GM10847 (cell line): Measurements from ENCODE around the gene NFKB2.

Experiments used
- POLR2A ChIP-seq: IDR thresholded peaks from 2 replicates; pipeline ENCODE4 v1.6.1; 2011; ENCODE audit not compliant: insufficient read length; ENCODE audit errors: extremely low read depth

Gene NFKB2

GRCh38 chr10:102384606-102385429, 10.7 kb upstream of the NFKB2 start:
- no peak for TF ChIP-seq POLR2A

GRCh38 chr10:102389894-102390293, 5.6 kb upstream of the NFKB2 start:
- no peak for TF ChIP-seq POLR2A

GRCh38 chr10:102392306-102392705, 3.2 kb upstream of the NFKB2 start:
- TF ChIP-seq POLR2A: no peak

GRCh38 chr10:102393411-102394078, 2.0 kb upstream of the NFKB2 start:
- no peak for TF ChIP-seq POLR2A

DNA sequence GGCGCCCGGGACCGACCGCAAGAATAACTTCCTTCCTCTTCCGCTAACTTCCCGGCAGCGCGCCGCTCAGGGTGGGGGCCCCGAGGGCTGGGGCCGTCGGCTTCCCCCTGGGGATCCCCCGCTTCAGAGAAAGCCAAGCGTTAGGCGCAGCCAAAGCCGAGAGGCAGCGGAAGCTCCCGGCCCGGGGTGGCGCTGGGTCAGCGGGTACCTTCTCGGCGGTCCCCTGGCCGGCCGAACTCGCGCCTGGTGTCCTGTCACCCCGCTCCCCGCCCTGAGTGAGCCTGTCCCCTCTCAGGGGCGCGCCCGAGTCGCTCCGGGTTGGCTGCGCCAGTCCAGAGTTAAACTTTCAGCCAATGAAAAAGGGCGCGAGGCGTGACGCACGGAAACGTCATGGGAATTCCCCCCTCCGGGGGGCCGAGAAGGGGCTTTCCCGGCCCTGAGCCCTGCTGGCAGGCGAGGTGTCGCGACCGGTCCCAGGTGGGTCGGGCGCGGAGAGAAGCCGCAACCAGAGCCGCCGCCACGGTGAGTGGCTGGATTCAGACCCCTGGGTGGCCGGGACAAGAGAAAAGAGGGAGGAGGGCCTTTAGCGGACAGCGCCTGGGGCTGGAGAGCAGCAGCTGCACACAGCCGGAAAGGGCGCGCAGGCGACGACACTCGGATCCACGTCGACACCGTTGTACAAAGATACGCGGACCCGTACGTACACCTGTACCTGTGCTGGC, 1.3 kb upstream of the NFKB2 start:
- TF ChIP-seq POLR2A: peak; percentile 76

GRCh38 chr10:102394801-102395399, 605 bp upstream of the NFKB2 start:
- peak; percentile 1 for TF ChIP-seq POLR2A

GRCh38 chr10:102396317-102396650, 779 bp downstream of the NFKB2 start:
- TF ChIP-seq POLR2A: no peak

DNA sequence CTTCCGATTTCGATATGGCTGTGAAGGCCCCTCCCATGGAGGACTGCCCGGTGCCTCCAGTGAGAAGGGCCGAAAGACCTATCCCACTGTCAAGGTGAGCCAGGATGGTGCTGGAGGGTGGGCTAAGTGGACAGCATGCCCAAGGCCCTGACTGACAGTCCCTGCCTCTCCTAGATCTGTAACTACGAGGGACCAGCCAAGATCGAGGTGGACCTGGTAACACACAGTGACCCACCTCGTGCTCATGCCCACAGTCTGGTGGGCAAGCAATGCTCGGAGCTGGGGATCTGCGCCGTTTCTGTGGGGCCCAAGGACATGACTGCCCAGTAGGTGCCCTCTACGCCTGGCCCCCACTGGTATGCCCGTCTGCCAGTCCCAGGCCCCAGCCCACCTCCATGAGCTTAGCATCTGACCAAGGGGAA, 1.2 kb downstream of the NFKB2 start:
- no peak for TF ChIP-seq POLR2A

GRCh38 chr10:102397222-102398171, 2.0 kb downstream of the NFKB2 start:
- no peak for TF ChIP-seq POLR2A

DNA sequence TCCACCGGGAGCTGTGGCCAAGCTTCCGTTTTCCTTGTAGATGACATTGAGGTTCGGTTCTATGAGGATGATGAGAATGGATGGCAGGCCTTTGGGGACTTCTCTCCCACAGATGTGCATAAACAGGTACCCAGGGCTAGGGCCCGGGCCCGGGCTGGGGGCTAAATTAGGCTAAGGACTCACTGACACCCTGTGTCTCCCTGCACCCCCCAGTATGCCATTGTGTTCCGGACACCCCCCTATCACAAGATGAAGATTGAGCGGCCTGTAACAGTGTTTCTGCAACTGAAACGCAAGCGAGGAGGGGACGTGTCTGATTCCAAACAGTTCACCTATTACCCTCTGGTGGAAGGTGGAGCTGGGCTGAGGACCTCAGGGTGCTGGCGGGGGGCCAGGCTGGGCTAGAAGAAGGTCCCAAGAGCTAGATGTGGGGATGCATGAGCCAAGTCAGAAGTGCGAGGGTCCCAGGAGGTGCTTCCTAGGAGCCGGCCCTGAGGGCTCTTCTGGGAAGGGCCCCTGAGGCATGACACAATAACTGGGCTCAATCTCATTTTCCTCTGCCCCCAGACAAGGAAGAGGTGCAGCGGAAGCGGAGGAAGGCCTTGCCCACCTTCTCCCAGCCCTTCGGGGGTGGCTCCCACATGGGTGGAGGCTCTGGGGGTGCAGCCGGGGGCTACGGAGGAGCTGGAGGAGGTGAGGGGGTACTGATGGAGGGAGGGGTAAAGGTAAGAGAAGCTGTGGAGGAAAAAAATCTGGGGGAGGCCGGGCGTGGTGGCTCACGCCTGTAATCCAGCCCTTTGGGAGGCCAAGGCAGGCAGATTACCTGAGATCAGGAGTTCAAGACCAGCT, 2.9 kb downstream of the NFKB2 start:
- TF ChIP-seq POLR2A: no peak

GRCh38 chr10:102399217-102400021, 3.9 kb downstream of the NFKB2 start:
- TF ChIP-seq POLR2A: peak; percentile 40

DNA sequence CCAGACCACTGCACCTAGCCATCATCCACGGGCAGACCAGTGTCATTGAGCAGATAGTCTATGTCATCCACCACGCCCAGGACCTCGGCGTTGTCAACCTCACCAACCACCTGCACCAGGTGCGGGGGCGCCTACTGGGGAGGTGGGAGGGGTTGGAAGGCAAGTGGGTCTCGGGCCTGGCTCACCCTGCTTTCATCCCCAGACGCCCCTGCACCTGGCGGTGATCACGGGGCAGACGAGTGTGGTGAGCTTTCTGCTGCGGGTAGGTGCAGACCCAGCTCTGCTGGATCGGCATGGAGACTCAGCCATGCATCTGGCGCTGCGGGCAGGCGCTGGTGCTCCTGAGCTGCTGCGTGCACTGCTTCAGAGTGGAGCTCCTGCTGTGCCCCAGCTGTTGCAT, 4.6 kb downstream of the NFKB2 start:
- TF ChIP-seq POLR2A: no peak
